Esophagus squamous epithelium (tissue), 5 donors: ENCODE measurements around the gene TRMT10C. TPM values are rescaled to one million over a fixed set of nuclear protein-coding genes. Genes with fewer than 3 reads are reported as not detected.

Source experiments
- DNase-seq: peaks from one replicate; lab custom pipeline; 2025; lab: John Stamatoyannopoulos, UW
- H3K27ac ChIP-seq, 4 donors: fragments of 200-600 bp; sonication (generic); one replicate each; pipeline ENCODE4 v1.5.1; 2016 to 2019; ENCODE audit warnings: mild to moderate bottlenecking in 1 of 4
- H3K27me3 ChIP-seq, 4 donors: fragments of 200-600 bp; sonication (generic); 1 replicate in 3 of 4; 2 replicates in 1 of 4; pipeline versions ENCODE4 v1.5.1 to v1.6.0; 2017 to 2021; ENCODE audit warnings: antibody characterized with exemption in 1 of 4
- H3K36me3 ChIP-seq, 3 donors: fragments of 200-600 bp; sonication (generic); one replicate each; pipeline ENCODE4 v1.5.1; 2016 to 2019
- H3K4me1 ChIP-seq, 3 donors: fragments of 200-600 bp; sonication (generic); one replicate each; pipeline ENCODE4 v1.5.1; 2017 to 2019
- H3K4me3 ChIP-seq, 4 donors: fragments of 200-600 bp; sonication (generic); 1 replicate in 3 of 4; 2 replicates in 1 of 4; pipeline ENCODE4 v1.5.1; 2016 to 2019; ENCODE audit warnings: mild to moderate bottlenecking in 2 of 4, moderate library complexity in 1 of 4
- H3K9me3 ChIP-seq, 3 donors: fragments of 200-600 bp; sonication (generic); one replicate each; pipeline ENCODE4 v1.5.1; 2016 to 2019
- POLR2A ChIP-seq, 4 donors: fragments of 450-650 bp; IDR thresholded peaks; one replicate each; pipeline ENCODE4 v1.6.1; 2017; ENCODE audit warnings: antibody characterized with exemption in 4 of 4, mild to moderate bottlenecking in 4 of 4, moderate library complexity in 3 of 4
- WGBS, 2 donors: methylation state at CpG; one replicate each; pipeline ENCODE4 v1.1.5; 2018; 5-methylcytosine and 5-hydroxymethylcytosine counted together
- intact Hi-C: fragments of 100-400 bp; cut with DNase I; formaldehyde crosslinking; loops from one replicate; pipeline ENCODE4 v1.15.0; 2022
- total RNA-seq, 4 donors: library from RNA; depleted of rRNA; stranded (reverse); fragments of >200 nt; gene quantifications; one replicate each; pipeline ENCODE4 v1.1.0, GENCODE V29; 2016
- TF ChIP-seq, protein P1 (sequence below), 6 experiments: fragments of 450-650 bp in 4 of 6; fragments of 200-600 bp in 2 of 6; sonication (generic) in 2 of 6; IDR thresholded peaks; one replicate each; pipeline ENCODE4 v1.5.1; 2016 to 2019; ENCODE audit warnings: antibody characterized with exemption in 6 of 6, mild to moderate bottlenecking in 4 of 6, moderate library complexity in 4 of 6
- donor health status: DM: yes; HTN: yes; CAD: no.

TRMT10C gene
- total RNA-seq, 4 donors from 2014 or later: 15.3 to 32.8 (median 27.7) TPM

DNA sequence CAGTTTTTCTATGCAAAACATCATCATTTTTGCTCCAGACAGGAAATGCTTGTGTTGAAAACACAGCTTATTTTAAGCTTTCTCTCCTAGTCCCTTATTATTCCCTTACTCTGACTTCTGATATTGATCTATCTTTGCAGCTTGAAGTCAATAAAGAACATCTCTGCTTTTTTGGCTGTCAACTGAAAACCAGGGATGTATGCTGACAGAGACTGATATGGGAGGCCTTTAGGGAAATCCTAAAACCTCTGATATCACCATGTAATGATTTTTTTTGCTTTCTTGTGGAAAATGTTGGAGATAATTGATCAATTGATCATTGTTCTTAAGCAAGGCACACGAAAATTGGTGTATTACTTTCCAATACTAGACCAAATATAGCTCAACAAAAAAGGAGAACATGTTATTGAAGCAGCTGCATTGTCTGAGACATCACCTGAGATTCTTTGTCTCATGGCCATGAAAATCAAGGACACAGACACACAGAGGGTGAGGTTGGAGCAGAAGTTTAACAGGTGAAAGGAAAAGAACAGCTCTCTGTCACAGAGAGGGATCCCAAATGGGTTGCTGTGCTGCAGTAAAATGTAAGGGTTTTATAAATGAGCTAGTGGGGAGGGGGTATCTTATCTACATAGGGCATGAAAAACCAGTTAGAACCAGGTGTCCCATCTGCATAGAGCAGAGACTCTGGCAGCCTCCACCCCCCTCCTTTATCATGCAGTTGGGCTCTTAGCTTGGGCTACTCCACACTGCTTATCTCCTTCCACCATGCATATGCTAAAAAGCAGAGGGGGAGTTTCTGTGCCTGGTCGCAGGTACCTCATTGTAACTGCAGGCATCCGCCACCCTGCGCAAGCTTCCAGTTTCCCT is 31.6 kb upstream of the TRMT10C start:
- intact Hi-C loops: no loop called here
- no peaks in the 10 kb centered on the region for H3K4me1 ChIP-seq

DNA sequence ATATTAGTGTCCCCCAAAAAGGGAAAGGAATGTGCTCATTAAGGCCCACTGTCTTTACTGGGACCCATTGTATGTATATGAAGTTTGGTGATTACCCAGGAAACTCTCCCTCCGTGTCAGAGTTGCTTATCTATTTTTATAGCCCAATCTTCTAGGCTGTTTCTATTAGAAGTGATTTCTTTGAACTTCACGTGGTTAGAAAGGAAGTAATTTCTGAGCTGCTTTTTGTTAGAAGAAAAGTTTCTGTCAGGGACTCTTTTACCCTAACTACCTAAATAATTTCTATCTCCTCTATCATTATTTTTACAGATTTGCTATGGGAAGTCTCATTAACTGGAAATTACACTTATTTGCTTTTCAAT is 31.0 kb upstream of the TRMT10C start:
- Histone ChIP-seq H3K9me3 (no peaks in the 10 kb centered on the region), H3K36me3 (no peaks in the 10 kb centered on the region), H3K27me3 (no peaks in the 10 kb centered on the region), H3K27ac (no peak overlapping the region), H3K4me3 (no peak overlapping the region), H3K4me1 (no peaks in the 10 kb centered on the region)
- no peak for TF ChIP-seq POLR2A (IDR thresholded peaks at IDR 0.05)
- TF ChIP-seq, protein P1, sequence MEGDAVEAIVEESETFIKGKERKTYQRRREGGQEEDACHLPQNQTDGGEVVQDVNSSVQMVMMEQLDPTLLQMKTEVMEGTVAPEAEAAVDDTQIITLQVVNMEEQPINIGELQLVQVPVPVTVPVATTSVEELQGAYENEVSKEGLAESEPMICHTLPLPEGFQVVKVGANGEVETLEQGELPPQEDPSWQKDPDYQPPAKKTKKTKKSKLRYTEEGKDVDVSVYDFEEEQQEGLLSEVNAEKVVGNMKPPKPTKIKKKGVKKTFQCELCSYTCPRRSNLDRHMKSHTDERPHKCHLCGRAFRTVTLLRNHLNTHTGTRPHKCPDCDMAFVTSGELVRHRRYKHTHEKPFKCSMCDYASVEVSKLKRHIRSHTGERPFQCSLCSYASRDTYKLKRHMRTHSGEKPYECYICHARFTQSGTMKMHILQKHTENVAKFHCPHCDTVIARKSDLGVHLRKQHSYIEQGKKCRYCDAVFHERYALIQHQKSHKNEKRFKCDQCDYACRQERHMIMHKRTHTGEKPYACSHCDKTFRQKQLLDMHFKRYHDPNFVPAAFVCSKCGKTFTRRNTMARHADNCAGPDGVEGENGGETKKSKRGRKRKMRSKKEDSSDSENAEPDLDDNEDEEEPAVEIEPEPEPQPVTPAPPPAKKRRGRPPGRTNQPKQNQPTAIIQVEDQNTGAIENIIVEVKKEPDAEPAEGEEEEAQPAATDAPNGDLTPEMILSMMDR (IDR thresholded peaks at IDR 0.05): no peak
- no peak for DNase-seq
- intact Hi-C loops: no loop called here
- 63 to 66% methylated on average over 2 of the region's 2 CpGs for WGBS, 2 donors

More for the DNA sequence above, 31.6 kb upstream of the TRMT10C start:
- Histone ChIP-seq H3K36me3 (no peaks in the 10 kb centered on the region), H3K9me3 (no peaks in the 10 kb centered on the region), H3K27me3 (no peaks in the 10 kb centered on the region), H3K27ac (no peak overlapping the region), H3K4me3 (no peak overlapping the region)
- DNase-seq: no peak
- 78 to 81% methylated on average over 4 of the region's 4 CpGs for WGBS, 2 donors
- TF ChIP-seq, protein P1 (IDR thresholded peaks at IDR 0.05): no peak
- TF ChIP-seq POLR2A (IDR thresholded peaks at IDR 0.05): no peak

DNA sequence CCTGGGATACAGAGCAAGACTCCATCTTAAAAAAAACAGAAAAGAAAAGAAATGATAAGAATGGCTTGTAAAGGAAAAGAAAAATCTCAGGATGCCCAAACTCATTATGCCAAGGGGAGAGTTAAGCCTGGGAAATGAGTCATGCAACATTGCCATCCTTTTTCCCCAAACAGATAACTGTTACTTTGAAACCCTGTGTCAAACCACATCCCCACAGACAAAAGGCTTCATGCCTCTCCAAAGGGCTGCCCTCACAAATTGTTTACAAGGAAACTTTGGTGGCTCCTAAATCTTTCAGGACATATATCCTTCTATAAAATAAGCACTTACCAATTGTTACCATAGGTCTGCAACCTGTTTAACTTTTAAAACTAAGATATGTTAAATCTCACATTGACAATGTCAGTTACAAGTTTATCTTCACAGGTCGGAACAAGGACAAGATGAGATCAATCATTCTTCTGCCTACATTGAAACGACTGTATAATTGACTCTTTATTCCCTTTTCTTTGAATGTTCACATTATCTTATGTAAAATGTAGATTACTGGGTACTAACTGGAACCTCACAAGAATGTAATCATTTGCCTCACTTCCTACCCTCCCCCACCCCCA is 30.1 kb upstream of the TRMT10C start:
- H3K36me3 ChIP-seq: no peaks in the 10 kb centered on the region
- no peak overlapping the region for H3K27ac ChIP-seq
- TF ChIP-seq, protein P1 (IDR thresholded peaks at IDR 0.05): no peak
- TF ChIP-seq POLR2A (IDR thresholded peaks at IDR 0.05): no peak
- H3K4me3 ChIP-seq: no peak overlapping the region
- no peak for DNase-seq
- H3K27me3 ChIP-seq: no peaks in the 10 kb centered on the region
- intact Hi-C loops: no loop called here
- H3K4me1 ChIP-seq: no peaks in the 10 kb centered on the region
- 23 to 33% methylated on average over 2 of the region's 2 CpGs for WGBS, 2 donors
- H3K9me3 ChIP-seq: no peaks in the 10 kb centered on the region

DNA sequence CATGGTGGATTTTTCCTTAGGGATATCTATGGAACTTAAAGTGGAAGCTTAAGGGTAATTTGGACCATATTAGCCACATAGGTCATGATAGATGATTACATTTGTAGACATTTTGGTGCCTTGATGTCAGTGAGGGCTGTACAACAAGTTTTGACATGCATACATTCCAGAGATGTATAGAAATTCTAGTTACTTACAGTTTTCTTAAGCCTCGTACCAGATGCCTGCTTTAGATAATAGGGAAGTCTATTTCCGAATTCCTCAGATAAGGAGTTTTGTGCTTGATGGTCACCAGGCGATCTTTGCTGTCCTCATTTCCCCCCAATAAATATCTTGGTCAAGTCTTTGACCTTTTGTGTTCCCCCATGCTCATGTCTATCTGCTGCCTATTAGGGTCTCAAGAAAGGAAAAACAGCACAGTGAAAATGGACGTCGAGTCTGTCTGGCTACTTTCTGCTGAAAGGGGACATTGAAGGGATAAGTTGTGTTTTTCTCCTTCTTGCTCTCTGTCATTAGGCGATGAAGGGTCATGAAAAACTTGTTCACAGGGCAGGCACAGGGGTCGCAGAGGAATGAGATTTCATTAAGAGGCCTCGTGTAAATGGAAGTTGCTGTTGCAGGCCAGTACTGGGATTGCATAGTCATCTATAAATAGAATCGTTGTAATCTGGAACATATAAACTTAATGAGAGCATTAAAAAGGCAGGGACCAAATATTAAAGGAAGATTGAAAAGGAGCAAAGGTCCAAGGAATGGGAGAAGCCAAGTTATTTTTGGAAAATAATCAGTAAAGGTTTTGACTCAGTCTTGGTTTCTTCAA is 28.7 kb upstream of the TRMT10C start:
- no peak for TF ChIP-seq POLR2A (IDR thresholded peaks at IDR 0.05)
- TF ChIP-seq, protein P1 (IDR thresholded peaks at IDR 0.05): no peak
- H3K4me1 ChIP-seq: no peaks in the 10 kb centered on the region
- intact Hi-C loops: no loop called here
- H3K4me3 ChIP-seq: no peak overlapping the region
- no peak for DNase-seq
- no peaks in the 10 kb centered on the region for H3K36me3 ChIP-seq
- H3K27ac ChIP-seq: no peak overlapping the region
- H3K27me3 ChIP-seq: no peaks in the 10 kb centered on the region
- no peaks in the 10 kb centered on the region for H3K9me3 ChIP-seq
- WGBS, 2 donors: 70 to 72% methylated on average over 9 of the region's 9 CpGs
